A549 (cell line): Measurements from ENCODE around the gene CFAP298. TPM values are rescaled to one million over a fixed set of nuclear protein-coding genes. Genes with fewer than 3 reads are reported as not detected.

ENCODE experiments used
- ATAC-seq, 2 experiments: fragments of 200-7000 bp in 1 of 2; fragments of >200 bp in 1 of 2; cut with Nextera tagmentation in 1 of 2; cut with Tn5 transposase in 1 of 2; 3 replicates each; pipeline versions ENCODE4 v1.8.0 to v1.9.1; 2018 to 2020; ENCODE audit warnings: mild to moderate bottlenecking in 1 of 2, moderate library complexity in 1 of 2
- CTCF ChIA-PET: fragments of 300-600 bp; sonication (Branson Sonifier 250); formaldehyde crosslinking; extraction: SDS; loops from one replicate; lab custom pipeline; 2021; ENCODE audit warnings: antibody characterized with exemption, inconsistent platforms; lab: Yijun Ruan, JAX
- POLR2A ChIA-PET: fragments of 350-600 bp; formaldehyde crosslinking; extraction: SDS; loops from one replicate; lab custom pipeline; 2021; ENCODE audit warnings: antibody characterized with exemption, inconsistent platforms; lab: Yijun Ruan, JAX
- DNase-seq, 2 experiments: peaks; one replicate each; pipeline versions ENCODE4 v3.0.0 to v3.0.0-alpha.2; 2011 to 2016; ENCODE audit warnings: low read depth in 1 of 2, low spot score in 1 of 2
- FAIRE-seq: peaks from 2 replicates; lab custom pipeline; 2011; peaks lifted over from hg19 to GRCh38; lab: Jason Lieb, UNC
- H3K27ac ChIP-seq, 2 experiments: fragments of >200 bp; sonication (Bioruptor Twin); formaldehyde crosslinking; 3 replicates each; pipeline ENCODE4 v1.5.1; 2016 to 2017
- H3K4me1 ChIP-seq: fragments of >200 bp; sonication (Bioruptor Twin); formaldehyde crosslinking; 3 replicates; pipeline ENCODE4 v1.6.1; 2016
- H3K4me2 ChIP-seq: fragments of >200 bp; sonication (Bioruptor Twin); formaldehyde crosslinking; 3 replicates; pipeline ENCODE4 v1.6.1; 2016
- H3K4me3 ChIP-seq: fragments of >200 bp; sonication (Bioruptor Twin); formaldehyde crosslinking; 3 replicates; pipeline ENCODE4 v1.5.1; 2016
- H3K9me3 ChIP-seq: fragments of >200 bp; sonication (Bioruptor Twin); formaldehyde crosslinking; 3 replicates; pipeline ENCODE4 v1.6.1; 2016
- BCL3 ChIP-seq: fragments of >200 bp; sonication (Bioruptor Twin); formaldehyde crosslinking; IDR thresholded peaks from 3 replicates; pipeline ENCODE4 v1.6.1; 2016
- CBX8 ChIP-seq: fragments of 200-600 bp; sonication (generic); IDR thresholded peaks from 2 replicates; pipeline ENCODE4 v1.6.1; 2016
- CHD2 ChIP-seq: fragments of 150-350 bp; IDR thresholded peaks from 2 replicates; pipeline ENCODE4 v1.6.1; 2014; ENCODE audit warnings: low read length; ENCODE audit not compliant: partially characterized antibody
- FOSB ChIP-seq: fragments of 250-450 bp; sonication (Bioruptor Pico); IDR thresholded peaks from 2 replicates; pipeline ENCODE4 v1.5.0; 2020; ENCODE audit warnings: mild to moderate bottlenecking, moderate library complexity
- HDAC2 ChIP-seq: fragments of 200-600 bp; sonication (generic); IDR thresholded peaks from 2 replicates; pipeline ENCODE4 v1.6.1; 2016
- HOXA7 ChIP-seq: fragments of 250-450 bp; sonication (Bioruptor Pico); IDR thresholded peaks from 2 replicates; pipeline ENCODE4 v1.5.0; 2020; ENCODE audit warnings: mild to moderate bottlenecking, moderate library complexity
- HOXB13 ChIP-seq: fragments of 250-450 bp; sonication (Bioruptor Pico); IDR thresholded peaks from 2 replicates; pipeline ENCODE4 v1.5.0; 2020; ENCODE audit warnings: low read depth, mild to moderate bottlenecking, moderate library complexity
- KDM1A ChIP-seq: fragments of 200-600 bp; sonication (generic); IDR thresholded peaks from 2 replicates; pipeline ENCODE4 v1.6.1; 2016; ENCODE audit warnings: low read depth, mild to moderate bottlenecking
- KDM5A ChIP-seq: fragments of 200-600 bp; sonication (generic); IDR thresholded peaks from 2 replicates; pipeline ENCODE4 v1.6.1; 2016; ENCODE audit warnings: antibody characterized with exemption, mild to moderate bottlenecking
- MYC ChIP-seq: IDR thresholded peaks from 2 replicates; pipeline ENCODE4 v1.6.1; 2012; ENCODE audit warnings: mild to moderate bottlenecking, inconsistent platforms, low read length, improper control_type of control experiment, borderline replicate concordance
- PHF8 ChIP-seq: fragments of 200-600 bp; sonication (generic); IDR thresholded peaks from 2 replicates; pipeline ENCODE4 v1.6.1; 2016; ENCODE audit warnings: low read depth, mild to moderate bottlenecking, antibody characterized with exemption, moderate library complexity, borderline replicate concordance
- POLR2A ChIP-seq: IDR thresholded peaks from 2 replicates; pipeline ENCODE4 v1.6.1; 2012; ENCODE audit warnings: mild to moderate bottlenecking, low read length
- POLR2AphosphoS2 ChIP-seq: conservative IDR thresholded peaks from 2 replicates; pipeline ENCODE4 v1.6.1; 2012; ENCODE audit warnings: low read length, improper control_type of control experiment, inconsistent platforms
- RARB ChIP-seq: fragments of 250-450 bp; sonication (Bioruptor Pico); IDR thresholded peaks from 2 replicates; pipeline ENCODE4 v1.8.0; 2021; ENCODE audit warnings: mild to moderate bottlenecking, moderate library complexity
- REST ChIP-seq: fragments of 200-600 bp; sonication (generic); IDR thresholded peaks from 2 replicates; pipeline ENCODE4 v1.6.1; 2016; ENCODE audit warnings: antibody characterized with exemption, mild to moderate bottlenecking, moderate library complexity
- ZSCAN20 ChIP-seq: fragments of 250-450 bp; sonication (Bioruptor Pico); IDR thresholded peaks from 2 replicates; pipeline ENCODE4 v1.8.0; 2022; ENCODE audit warnings: mild to moderate bottlenecking, moderate library complexity
- WGBS: methylation state at CpG from one replicate; pipeline ENCODE4 v1.1.6; 2017; ENCODE audit errors: missing lambda C conversion rate; 5-methylcytosine and 5-hydroxymethylcytosine counted together
- polyA plus RNA-seq, 4 experiments: library from polyadenylated mRNA; depleted of rRNA in 3 of 4; stranded (reverse); fragments of >200 nt; fragmentation: RNase III in 1 of 4; extraction: RNeasy Plus Mini Kit Qiagen cat#74134 plus additional on column Dnase treatment in 1 of 4; gene quantifications; 2 replicates in 3 of 4; 3 replicates in 1 of 4; pipeline ENCODE4 v1.2.3, GENCODE V29; 2011 to 2017
- TF ChIP-seq, protein P1 (sequence below): fragments of 250-450 bp; sonication (Bioruptor Pico); IDR thresholded peaks from 2 replicates; pipeline ENCODE4 v1.5.0; 2020; ENCODE audit warnings: low read depth, mild to moderate bottlenecking, moderate library complexity
- TF ChIP-seq, protein P2 (sequence below): IDR thresholded peaks from 2 replicates; pipeline ENCODE4 v1.6.1; 2012

Gene CFAP298
- polyA plus RNA-seq, 2 of the 4 experiments (the other 2 are of a cell fraction) = 35.6 to 42.3 TPM

- TF ChIP-seq, protein P1, sequence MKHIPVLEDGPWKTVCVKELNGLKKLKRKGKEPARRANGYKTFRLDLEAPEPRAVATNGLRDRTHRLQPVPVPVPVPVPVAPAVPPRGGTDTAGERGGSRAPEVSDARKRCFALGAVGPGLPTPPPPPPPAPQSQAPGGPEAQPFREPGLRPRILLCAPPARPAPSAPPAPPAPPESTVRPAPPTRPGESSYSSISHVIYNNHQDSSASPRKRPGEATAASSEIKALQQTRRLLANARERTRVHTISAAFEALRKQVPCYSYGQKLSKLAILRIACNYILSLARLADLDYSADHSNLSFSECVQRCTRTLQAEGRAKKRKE (CRISPR knock-in tag) = no peak
- no peak for TF ChIP-seq HOXA7
- no peak for TF ChIP-seq MYC
- TF ChIP-seq CBX8 = no peak
- no peak for TF ChIP-seq ZSCAN20 (CRISPR knock-in tag)
- TF ChIP-seq RARB (CRISPR knock-in tag) = no peak
Measured at GRCh38 chr21:32587651-32588050, 24.5 kb downstream of the CFAP298 start (continued).

DNA sequence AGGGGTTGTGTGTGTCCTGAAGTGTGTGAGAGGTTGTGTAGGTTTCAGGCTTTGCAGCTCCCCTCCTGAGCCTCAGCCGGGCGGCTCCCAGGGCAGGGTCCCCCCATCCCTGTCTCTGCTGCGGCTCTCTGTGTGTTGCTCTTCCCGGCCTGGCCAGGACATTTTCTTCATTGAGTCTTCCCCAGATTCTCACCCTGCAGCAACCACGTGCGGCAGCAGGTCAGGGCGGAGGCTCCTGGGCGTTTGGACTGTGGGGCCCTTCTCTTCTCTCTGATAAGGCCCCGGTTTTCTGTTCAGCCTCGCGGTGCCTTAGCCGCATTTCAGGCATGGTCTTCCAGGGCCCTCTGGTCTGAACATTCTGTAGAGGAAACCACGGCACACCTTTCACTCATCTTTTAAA, 25.1 kb downstream of the CFAP298 start:
- no peaks in the 10 kb centered on the region for H3K4me1 ChIP-seq
- no peak for FAIRE-seq
- no peak overlapping the region for H3K27ac ChIP-seq
- ChIA-PET POLR2A (no interaction called here), CTCF (interaction anchor here (2.6 kb wide), 1 partner anchor 14 kb away, joined by 10 read pairs; no protein-coding TSS in a partner anchor)
- 82% methylated on average over 13 of the region's 13 CpGs for WGBS
- TF ChIP-seq HOXB13 (CRISPR knock-in tag) (no peak), HDAC2 (no peak), KDM1A (no peak), PHF8 (no peak), FOSB (CRISPR knock-in tag) (no peak), KDM5A (no peak)
- no peak for ATAC-seq
- H3K4me2 ChIP-seq = no peak overlapping the region
- no peak overlapping the region for H3K4me3 ChIP-seq
- no peaks in the 10 kb centered on the region for H3K9me3 ChIP-seq
- no peak for DNase-seq

- Histone ChIP-seq H3K4me3 (no peak overlapping the region), H3K27ac (no peak overlapping the region), H3K9me3 (no peaks in the 10 kb centered on the region), H3K4me2 (no peak overlapping the region), H3K4me1 (no peaks in the 10 kb centered on the region)
- FAIRE-seq = no peak
- ATAC-seq = no peak
- ChIA-PET CTCF (interaction anchor here (1.2 kb wide), 1 partner anchor 17 kb away, joined by 6 read pairs; no protein-coding TSS in a partner anchor), POLR2A (no interaction called here)
- DNase-seq = no peak
- WGBS = 60% methylated on average over 9 of the region's 9 CpGs
- TF ChIP-seq, protein P2, sequence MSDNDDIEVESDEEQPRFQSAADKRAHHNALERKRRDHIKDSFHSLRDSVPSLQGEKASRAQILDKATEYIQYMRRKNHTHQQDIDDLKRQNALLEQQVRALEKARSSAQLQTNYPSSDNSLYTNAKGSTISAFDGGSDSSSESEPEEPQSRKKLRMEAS = no peak
- TF ChIP-seq CHD2 = no peak
- TF ChIP-seq CBX8 = no peak
- no peak for TF ChIP-seq POLR2AphosphoS2
- TF ChIP-seq POLR2A = no peak
- TF ChIP-seq PHF8 = no peak
- TF ChIP-seq BCL3 = no peak
Measured at GRCh38 chr21:32585970-32586369, 26.2 kb downstream of the CFAP298 start.

DNA sequence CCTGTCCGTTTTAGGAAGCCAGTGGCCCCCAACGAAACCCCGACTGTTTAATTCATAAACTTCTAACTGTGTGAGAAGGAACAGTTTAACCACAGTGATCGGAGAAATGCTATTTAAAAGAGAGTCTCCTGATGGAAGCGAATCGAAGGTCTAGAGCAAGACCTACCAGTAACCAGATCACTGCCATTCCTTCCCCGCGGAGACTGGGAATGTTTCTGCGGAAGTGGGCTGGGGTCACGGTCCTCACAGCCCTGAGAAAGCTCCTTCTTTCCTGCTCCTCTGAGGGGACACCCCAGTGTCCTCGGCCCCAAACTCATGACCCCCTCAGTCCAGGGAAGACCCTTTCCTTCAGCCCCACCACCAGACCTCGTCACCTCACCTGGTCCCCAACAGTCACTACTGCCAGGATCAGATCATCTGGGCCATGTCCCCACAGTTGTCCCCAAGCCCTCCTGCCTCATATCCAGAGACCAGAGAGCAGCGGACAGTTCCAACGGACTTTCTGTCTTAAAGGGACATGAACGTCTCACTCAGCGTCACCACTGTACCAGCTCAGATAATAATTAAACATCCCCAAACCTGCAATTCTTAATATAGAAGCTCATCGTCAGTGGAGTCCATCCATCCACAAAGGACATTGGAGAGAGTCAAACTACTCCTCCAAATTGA, 27.0 kb downstream of the CFAP298 start, which contains the start of gene TCP10L:
TCP10L (minus strand) TSS at position 482 of the 669 bp plus-strand sequence. CDS start 1,219 bp downstream, outside the sequence.
- H3K9me3 ChIP-seq = no peaks in the 10 kb centered on the region
- CTCF ChIA-PET = interaction anchor here (1.2 kb wide), 1 partner anchor 16 kb away, joined by 6 read pairs; no protein-coding TSS in a partner anchor
- no peak within 1 kb of the TSS for H3K4me3 ChIP-seq
- no peaks in the 10 kb centered on the region for H3K4me1 ChIP-seq
- DNase-seq (no peak), ATAC-seq (no peak)
- no peak within 1 kb of the TSS for H3K4me2 ChIP-seq
- TF ChIP-seq CBX8 (no peak), REST (no peak)
- TF ChIP-seq, all 56 proteins: peak for 0
- H3K27ac ChIP-seq = no peak within 1 kb of the TSS
- no peak for FAIRE-seq
- WGBS = 66% methylated on average over 17 of the region's 17 CpGs
- POLR2A ChIA-PET = no interaction called here
